Kidney glomerular epithelial cell (primary cell): ENCODE data around the gene LIN54.
"Not testable (repeated sequence)": the region's sequence is repeated elsewhere in the genome, so short reads cannot be mapped to it uniquely, and the experiment has no call there.

Experiments
- DNase-seq: peaks from one replicate; lab custom pipeline; 2025; lab: John Stamatoyannopoulos, UW

Gene LIN54

GRCh38 chr4:83012200-83012686, 1.6 kb upstream of the LIN54 start:
- no peak for DNase-seq

- DNase-seq, result no peak
Measured at GRCh38 chr4:83011689-83012199, 1.1 kb upstream of the LIN54 start.

- no peak for DNase-seq
Measured at GRCh38 chr4:83010111-83010521, 507 bp downstream of the LIN54 start.

GRCh38 chr4:83009529-83009928, 1.1 kb downstream of the LIN54 start:
- DNase-seq, result no peak

GRCh38 chr4:83003044-83003791, 7.4 kb downstream of the LIN54 start:
- not testable (repeated sequence) for DNase-seq

- DNase-seq, result no peak
Measured at GRCh38 chr4:83002329-83002728, 8.3 kb downstream of the LIN54 start.

DNA sequence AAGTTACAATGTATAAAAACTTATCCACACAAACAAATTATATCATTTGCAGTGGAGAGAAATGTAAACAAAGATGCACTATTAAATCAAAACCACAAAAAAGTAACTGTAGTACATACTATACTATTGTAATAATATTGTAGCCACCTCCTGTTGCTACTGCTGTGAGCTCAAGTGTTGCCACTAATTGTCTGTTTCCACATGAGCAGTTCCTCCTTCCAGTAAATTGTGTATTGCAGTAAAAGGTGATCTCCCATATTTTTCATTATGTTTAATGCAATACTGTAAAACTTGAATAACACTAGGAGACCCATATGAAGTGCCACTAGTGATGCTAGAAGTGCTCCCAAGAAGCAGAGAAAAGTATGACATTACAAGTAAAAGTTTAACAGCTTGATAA, 11.7 kb downstream of the LIN54 start:
- peak; percentile 4 for DNase-seq

- DNase-seq, result no peak
Measured at GRCh38 chr4:82994834-82995233, 15.8 kb downstream of the LIN54 start.

DNA sequence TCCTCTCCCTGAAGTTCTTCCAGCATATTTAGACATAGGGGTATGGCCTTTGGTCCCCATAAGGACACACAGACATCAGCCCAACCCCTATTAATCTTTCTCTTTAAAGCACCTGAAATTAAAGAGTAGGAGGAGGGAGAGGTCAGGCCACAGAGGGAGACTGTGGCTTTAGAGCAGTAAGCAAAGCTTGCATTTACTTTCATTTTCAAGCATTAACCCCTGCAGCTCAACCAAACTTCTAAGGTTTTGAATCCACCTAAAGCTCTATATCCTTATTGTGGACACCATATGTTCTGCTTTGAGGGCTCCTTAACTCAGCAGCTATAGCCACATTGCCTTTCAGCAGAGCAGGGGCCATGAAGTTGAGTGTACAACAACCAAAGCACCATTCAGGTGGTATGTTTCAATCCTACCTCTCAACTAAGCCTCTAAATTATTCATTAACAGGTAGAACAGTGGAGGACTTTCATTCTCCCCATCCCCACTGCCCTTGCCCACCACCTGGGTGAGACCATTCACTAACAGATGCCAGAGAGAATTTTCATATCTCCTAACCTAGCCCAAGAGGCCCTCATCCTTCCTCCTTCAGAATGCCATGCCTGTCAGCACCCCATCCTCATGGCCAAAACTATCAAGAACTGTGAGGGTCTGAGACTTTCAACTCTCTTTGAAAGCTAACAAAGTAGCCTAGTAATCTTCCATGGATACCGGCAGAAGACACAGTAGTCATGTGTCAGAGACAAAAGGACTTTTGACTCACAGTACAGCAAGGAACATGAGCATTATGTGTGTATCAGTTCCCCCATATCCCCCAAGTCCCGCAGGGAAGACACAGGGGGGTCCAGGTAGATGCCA, 20.8 kb downstream of the LIN54 start:
- DNase-seq, result no peak

- DNase-seq, result no peak
Measured at GRCh38 chr4:82988323-82988832, 22.2 kb downstream of the LIN54 start.

DNA sequence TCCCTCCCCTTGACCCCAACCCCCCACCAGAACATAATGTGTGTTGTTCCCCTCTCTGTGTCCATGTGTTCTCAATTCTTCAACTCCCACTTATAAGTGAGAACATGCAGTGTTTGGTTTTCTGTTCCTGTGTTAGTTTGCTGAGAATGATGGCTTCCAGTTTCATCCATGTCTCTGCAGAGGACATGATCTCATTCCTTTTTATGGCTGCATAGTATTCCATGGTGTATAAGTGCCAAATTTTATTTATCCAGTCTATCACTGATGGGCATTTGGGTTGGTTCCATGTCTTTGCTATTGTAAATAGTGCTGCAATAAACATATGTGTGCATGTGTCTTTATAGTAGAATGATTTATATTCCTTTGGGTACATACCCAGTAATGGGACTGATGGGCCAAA, 23.1 kb downstream of the LIN54 start:
- DNase-seq, result not testable (repeated sequence)

DNA sequence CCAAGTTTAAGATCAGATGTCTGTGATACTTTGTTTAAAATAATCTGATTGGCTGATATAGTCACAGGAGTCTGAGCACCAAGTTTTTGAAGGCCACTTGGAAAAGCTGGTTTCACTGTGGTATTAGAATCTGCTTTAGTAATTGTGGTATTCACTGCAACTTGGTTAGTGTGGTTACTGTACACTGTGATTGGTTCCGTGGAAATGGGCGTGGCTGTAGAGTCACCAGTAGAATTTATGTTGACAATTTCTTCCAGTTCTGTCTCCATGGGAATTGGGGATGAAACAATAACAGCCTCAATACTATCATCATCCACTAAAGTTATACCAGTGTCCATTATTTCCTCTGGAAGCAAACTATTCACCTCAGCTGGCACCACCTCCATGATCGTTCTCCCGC, 26.2 kb downstream of the LIN54 start:
- DNase-seq, result no peak

DNA sequence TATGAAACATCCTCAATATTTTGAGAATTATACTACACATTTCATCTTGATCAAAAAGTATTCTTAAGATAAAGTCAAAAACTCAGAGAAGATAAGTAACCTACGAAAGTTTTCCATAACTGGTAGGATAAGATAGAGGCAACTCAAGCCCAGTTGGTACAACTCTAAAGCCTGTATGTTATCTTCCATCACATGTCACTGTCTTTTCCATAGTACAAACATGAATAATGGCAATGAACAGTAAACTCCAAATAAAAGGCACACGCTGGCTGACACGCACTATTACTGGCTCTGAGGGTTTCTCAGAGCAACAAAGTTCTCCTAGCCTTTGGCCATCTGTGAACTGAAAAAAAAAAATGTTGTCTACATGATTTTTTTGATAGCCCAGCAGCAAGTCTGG, 27.2 kb downstream of the LIN54 start:
- DNase-seq, result no peak

- no peak for DNase-seq
Measured at GRCh38 chr4:82981138-82981537, 29.5 kb downstream of the LIN54 start.

- no peak for DNase-seq
Measured at GRCh38 chr4:82975792-82976191, 34.8 kb downstream of the LIN54 start.

DNA sequence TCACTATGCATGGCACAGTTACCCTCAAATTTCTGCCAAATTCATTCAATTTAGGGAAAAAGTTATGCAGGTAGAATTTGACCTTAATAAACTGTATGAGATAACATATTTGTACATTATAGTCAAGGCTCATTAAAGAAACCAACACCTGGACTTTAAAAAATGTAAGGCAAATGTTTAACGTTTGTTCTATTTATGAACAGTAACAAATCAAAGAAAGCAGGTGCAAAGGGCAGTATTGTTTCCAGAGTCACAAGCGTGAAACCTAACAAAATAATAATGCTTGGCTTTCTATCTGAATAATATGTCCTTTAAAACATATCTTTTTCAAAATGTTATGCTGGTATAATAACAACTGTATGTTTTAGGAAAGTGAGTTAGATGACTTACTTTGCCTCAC, 41.2 kb downstream of the LIN54 start:
- no peak for DNase-seq

DNA sequence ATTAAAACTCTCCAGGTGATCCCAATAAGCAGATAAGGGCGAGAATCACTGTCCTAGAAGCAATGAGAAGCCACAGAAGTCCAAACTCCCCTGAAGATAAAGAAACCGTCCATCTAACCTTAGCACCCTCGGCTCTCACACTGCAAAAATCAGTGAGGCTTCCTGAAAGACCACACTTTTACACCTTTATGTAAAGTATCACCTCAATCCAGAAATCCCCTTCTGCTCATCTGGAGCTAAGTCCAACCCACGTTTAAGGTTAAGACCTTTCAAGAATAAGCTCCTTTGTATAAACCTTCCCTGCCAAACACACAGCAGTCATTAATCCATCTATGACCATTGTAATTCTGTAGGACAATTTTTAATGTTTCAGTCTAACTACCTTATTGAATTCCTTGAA, 41.7 kb downstream of the LIN54 start:
- DNase-seq, result no peak

DNA sequence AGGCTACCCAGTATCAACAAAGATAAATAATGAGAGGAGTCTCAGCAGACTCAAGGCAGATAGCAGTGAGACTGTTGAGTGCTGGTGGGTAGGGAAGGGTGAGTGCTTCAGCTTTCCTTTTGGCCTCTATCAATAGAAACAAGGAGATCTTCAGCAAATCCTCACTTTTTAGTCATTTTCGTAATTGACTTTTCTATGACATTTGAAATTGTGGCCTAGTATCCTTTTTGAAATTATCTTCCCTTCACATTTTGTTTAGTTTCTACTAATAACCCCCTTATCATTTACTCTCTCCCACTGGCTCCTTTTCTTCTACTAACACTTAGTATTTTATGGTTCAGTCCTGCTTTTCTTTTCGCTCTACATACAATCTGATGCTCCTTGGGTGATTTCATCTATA, 44.9 kb downstream of the LIN54 start:
- no peak for DNase-seq

DNA sequence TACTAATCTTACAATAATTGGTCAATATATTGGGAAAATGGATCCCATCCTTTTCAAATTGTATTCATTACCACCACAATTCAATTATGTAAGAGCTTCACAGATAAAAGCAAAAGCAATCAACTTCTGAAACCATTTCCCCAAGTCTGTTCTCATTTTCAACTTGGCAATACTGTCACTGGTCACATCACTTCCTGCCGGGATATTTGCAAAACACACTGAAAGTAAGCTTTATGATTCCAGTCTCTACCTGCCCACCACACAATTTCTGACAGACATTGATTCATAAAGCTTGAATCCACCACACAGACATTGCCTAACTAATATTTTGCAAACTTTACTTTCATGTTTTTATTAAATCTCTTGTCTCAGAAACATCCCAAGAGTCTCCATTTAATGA, 53.6 kb downstream of the LIN54 start:
- no peak for DNase-seq

DNA sequence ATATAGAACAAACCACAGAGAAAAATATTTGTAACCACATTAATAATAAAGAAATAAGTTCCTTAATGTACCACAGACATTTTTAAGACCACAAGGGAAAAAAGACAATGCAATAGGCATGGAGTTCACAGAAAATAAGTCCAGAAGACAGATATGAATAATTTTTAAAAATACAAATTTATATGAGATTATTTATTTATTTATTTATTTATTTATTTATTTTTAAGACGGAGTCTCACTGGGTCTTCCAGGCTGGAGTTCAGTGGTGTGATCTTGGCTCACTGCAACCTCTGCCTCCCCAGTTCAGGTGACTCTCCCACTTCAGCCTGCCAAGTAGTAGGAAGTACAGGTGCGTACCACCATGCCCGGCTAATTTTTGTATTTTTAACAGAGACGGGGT, 56.4 kb downstream of the LIN54 start:
- DNase-seq, result no peak

GRCh38 chr4:82951196-82951595, 59.4 kb downstream of the LIN54 start:
- DNase-seq, result no peak

DNA sequence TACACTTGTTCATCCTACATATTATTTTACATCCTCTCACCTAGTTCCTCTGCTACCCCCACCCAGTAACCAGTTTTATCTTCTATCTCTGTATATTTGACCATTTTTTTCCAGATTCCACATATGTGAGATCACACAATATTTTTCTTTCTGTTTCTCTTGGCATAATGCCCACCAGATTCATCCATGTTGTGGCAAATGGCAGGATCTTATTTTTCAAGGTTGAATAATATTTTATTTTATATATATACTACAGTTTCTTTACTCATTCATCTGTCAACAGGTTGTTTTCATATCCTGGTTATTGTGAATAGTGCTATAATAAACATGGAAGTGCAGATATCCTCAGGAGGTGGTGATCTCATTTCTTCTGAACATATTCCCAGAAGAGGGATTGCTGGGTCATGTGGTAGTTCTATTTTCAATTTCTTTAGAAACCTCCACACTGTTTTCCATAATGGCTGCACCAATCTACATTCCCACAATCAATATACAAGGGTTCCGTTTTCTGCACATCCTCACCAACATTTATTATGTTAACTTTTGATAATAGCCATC, 61.9 kb downstream of the LIN54 start:
- peak; percentile 23 for DNase-seq
